ENCODE measurements around the gene SNTG2. TPM values are rescaled to one million over a fixed set of nuclear protein-coding genes. Genes with fewer than 3 reads are reported as not detected.

SNTG2 gene
- total RNA-seq, 1 donor = not detected

DNA sequence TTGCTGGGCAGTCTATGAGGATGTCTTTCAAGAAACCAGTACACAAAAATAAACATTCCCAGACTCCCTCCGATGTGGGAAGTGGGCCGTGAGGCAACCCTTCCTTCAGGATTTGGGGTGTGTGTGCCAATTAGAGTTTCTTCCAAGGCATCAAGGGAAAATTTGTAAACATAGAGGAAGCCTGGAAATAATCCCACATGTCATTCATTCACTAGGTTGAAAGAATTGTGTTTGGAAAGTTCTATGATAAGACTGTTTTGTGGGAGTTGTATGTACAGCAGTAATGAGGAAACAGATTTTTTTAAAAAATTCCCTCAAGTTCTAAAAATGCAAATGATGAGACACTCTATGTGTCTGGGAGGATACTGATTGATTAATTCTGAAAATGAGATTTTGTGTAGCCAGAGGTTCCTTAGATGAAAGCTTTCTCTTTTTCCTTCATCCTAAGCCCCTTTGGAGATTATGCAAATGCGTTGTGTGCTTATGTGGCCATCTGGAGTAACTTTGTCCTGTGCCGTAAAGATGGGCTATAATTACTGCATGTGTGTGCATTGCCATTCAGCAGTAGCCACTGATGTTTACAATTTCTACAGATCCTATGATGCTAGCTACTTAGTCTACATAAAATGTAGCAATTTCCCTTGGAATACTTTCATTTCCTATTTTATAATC lies 354.8 kb downstream of the SNTG2 start:
- DNase-seq (ENCODE audit: low read depth in 2 of 3, low spot score in 2 of 3) = no peak

DNA sequence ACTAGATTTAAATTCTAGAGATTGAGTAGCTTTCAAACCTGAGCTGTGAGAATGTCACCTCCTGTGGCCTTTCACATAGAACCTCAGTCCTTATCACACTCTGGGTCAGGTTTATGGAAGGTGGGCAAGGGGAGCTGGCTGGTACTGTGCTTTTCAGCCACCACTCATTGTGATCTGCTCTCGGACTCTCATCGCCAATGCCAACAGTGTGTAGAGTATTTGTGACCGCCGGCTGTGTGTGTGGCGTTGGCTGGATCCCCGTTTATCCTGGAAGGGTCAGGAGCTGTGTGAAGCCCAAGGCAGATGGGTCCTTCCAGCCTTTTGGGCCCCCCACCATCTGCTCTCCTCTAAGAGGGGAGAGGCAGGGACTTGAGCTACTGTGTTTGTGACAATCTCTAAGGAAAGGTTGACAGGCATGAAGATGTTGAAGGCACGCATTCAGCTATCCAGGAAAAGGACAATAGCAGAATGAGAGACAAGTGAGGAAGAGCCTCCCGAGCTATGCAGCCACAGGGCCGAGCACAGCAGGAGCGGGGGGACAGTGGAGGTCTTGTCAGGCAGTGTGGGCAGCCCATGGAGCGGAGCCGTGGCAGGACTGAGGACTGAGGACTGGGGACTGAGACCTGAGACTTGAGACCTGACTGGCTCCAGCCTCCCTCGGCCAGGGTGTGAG lies 355.5 kb downstream of the SNTG2 start:
- no peak for DNase-seq (ENCODE audit: low read depth in 2 of 3, low spot score in 2 of 3)

- no peak for DNase-seq (ENCODE audit: low read depth in 2 of 3, low spot score in 2 of 3)
These were observed 356.3 kb downstream of the SNTG2 start for GRCh38 chr2:1306687-1307516.

GRCh38 chr2:1307670-1308069 lies 357.0 kb downstream of the SNTG2 start:
- no peak for DNase-seq (ENCODE audit: low read depth in 2 of 3, low spot score in 2 of 3)

- DNase-seq (ENCODE audit: low read depth in 2 of 3, low spot score in 2 of 3) = no peak
These were observed 358.0 kb downstream of the SNTG2 start for GRCh38 chr2:1308678-1309077.

DNA sequence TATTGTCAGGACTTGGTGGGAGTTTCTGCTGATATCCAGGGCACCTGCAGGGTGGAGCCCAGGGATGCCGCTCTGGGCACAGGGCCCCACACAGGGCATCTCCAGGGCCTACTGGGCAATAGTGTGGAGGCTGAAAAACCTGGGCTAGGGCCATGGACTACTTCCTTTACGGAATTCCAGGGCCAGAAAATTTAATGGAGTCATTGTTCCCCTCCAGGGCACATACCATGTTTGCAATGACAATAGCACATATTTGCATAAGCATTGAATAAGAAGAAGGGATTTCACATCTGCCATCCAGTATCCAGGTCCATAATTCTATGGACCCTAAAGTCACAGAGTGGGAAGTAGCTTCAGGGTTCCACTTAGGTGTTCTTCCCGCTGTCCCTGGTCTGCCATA lies 358.9 kb downstream of the SNTG2 start:
- no peak for DNase-seq (ENCODE audit: low read depth in 2 of 3, low spot score in 2 of 3)

DNA sequence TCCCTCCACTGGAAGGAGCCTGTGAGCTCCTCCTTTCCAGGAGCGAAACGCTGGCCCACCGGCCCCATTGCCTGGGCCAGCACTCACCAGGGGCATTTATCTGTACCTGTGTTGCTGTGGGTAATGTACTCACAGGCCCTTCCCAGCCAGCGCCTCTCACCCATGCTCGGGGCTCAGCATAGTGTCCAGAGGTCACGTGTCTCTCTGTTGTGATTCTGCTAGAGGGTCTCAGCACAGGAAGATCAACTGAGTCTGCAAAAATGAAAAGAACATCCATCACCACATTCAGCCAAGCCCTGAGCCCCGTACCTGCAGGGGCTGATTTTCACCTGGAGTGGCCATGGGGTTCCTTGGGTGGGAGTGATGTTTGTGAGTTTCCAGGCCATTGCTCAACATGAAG lies 359.6 kb downstream of the SNTG2 start:
- DNase-seq (ENCODE audit: low read depth in 2 of 3, low spot score in 2 of 3) = no peak

- DNase-seq (ENCODE audit: low read depth in 2 of 3, low spot score in 2 of 3) = no peak
These were observed 360.2 kb downstream of the SNTG2 start for GRCh38 chr2:1310866-1311265.

DNA sequence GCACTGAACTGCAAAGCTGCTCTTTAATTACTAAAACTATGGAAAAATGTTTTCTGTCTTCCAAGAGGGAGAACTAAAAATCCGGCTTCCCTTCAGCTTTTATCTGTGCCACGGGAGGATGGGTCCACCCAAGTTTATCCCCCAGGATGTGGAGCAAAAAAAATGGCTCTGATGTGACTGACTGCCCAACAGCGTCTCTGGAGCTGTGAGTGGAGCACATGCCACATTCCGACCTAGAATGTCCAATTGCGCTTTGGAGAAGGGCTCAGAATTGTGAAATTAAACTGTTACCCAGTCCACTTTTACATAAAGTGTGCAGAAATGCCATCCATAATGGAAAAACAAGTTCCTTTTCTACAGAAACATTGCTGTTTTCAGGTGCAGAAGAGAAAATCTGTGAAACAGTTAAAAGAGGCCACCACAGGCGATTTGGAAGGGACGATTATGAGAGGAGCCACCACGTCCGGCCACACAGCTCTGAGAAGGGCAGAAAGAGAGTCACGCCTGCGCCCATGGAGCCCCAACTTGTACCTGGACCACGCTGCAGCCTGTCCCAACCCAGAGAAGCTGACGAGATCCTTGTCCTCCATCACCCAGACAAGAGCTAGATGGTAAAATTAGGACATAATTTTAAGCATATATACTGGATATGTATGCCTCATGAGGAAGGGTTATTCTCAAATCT lies 362.7 kb downstream of the SNTG2 start:
- DNase-seq (ENCODE audit: low read depth in 2 of 3, low spot score in 2 of 3) = no peak

DNA sequence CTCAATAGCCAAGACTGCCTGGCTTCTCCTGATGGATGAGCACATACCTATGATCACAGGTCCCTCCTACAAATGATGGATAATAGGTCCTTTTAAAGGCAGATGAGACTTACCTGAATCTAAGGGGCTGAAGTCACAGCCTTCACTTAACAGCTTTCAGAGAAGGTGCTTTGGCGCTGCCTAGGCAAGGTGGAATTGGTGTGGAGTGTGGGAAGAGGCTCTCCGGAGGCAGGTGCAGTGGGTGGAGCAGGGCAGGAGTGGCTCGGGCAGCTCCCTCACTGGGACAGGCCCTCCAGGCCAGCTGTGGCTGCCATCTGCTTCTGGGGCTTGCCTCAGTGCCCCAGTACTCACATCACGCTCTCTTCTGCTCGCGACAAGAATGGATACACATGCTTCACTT lies 363.6 kb downstream of the SNTG2 start:
- no peak for DNase-seq (ENCODE audit: low read depth in 2 of 3, low spot score in 2 of 3)

- DNase-seq (ENCODE audit: low read depth in 2 of 3, low spot score in 2 of 3) = no peak
These were observed 367.8 kb downstream of the SNTG2 start for GRCh38 chr2:1318366-1319009.

DNA sequence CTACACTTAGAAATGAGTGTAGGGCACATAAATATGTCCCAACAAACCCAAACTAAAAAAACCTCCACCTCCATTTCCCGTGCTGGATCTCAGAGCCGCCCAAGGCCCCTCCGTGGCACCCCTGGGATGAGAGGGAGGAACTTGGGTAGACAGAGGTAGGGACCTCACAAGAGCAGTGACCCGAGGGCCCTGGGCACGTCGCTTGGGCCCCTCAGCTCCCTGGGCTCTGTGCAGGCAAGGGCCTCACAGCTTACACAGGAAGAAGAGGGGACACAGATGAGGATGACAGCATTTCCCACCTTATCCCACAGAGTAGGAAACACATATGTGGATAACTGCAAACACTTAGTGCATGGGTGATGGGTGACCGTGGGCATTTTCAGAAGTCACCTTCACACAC lies 368.7 kb downstream of the SNTG2 start:
- no peak for DNase-seq (ENCODE audit: low read depth in 2 of 3, low spot score in 2 of 3)

- DNase-seq (ENCODE audit: low read depth in 2 of 3, low spot score in 2 of 3) = no peak
These were observed 370.7 kb downstream of the SNTG2 start for GRCh38 chr2:1321321-1321720.

DNA sequence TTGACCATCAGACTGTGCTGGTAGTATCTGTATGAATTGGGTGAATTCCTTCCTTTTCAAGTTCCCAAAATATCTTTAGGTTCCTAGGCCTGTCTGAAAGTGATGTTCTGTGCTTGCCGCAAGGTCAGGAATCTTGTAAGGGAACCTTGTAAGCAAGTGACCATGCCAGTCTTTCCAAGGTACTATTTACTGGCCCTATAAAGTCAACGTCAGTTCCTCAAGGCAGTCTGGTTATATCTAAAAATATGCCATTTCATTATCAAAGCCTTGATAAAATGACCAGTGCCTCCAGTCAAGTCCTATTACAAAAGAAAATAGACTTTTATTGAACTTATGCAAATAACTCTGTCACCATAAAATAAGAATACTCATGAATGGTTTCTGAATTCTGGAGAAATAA lies 374.2 kb downstream of the SNTG2 start:
- DNase-seq (ENCODE audit: low read depth in 2 of 3, low spot score in 2 of 3) = no peak

GRCh38 chr2:1328684-1329083 lies 378.0 kb downstream of the SNTG2 start:
- no peak for DNase-seq (ENCODE audit: low read depth in 2 of 3, low spot score in 2 of 3)

DNA sequence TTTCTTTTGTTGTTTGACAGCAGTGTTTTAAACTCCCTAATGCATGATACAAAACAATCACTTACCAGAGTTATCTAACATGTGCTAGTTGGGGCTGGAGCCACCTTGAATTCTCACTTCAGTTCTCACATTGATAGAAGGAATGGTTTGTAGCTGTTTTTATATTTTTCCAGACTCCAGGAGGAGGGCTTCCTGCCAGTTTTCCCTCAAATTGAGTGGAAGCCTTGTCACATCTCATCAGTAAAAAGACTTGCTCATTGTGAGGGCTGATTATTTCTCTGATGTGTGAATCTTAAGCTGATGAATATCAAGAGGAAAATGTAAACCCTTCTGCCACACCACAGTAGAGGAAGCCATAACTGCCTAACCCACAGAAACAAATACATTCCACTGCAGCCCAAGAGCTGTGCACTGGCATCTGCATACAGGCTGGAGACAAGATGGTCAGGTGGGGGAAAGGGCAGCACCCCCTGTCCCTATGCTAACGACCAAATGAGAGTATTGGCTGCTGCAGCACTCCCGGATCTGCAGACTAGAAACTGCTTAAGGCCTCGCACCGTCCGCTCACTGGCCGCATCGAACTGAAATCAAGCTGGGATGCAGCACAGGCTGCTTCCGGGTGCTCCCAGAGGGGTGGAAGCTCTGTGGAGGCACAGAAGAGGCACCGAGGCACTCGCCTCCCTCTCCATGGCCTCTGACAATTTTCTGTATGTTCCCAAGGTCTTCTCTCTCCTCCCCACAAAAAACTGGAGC lies 388.9 kb downstream of the SNTG2 start:
- DNase-seq (ENCODE audit: low read depth in 2 of 3, low spot score in 2 of 3) = no peak

GRCh38 chr2:1340141-1340512 lies 389.5 kb downstream of the SNTG2 start:
- no peak for DNase-seq (ENCODE audit: low read depth in 2 of 3, low spot score in 2 of 3)

DNA sequence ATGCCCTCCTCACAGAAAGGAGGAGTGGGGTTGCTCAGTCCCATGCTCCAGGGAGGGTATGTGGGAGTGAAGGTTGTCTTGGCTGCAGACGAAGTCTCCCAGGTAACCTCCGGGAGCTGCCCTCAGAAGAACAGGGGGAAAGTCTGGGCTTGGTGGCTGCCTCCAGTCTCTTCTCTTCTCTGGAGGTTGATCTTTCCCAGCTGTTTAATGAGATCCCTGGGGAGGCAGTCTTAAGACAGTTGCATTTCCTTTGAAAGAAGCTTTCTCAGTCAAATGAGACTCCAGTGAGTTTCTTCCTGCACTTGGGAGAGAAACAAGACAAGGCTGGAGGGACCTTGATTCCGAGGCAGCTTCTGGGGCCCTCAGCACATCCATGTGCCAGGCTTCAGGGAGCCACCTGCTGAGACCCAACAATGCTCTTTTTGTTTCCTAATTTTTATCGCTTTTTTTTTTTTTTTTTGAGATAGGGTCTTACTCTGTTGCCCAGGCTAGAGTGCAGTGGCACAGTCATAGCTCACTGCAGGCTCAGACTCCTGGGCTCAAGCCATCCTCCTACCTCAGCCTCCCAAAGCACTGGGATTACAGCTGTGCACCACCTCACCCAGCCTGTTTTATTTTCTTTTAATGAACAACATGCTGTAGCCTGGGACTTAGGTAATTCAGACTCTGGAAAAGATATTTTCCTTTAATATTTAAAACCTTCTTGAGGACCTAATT lies 390.9 kb downstream of the SNTG2 start:
- no peak for DNase-seq (ENCODE audit: low read depth in 2 of 3, low spot score in 2 of 3)

- DNase-seq (ENCODE audit: low read depth in 2 of 3, low spot score in 2 of 3) = no peak
These were observed 398.1 kb downstream of the SNTG2 start for GRCh38 chr2:1348789-1349188.
